Hematopoietic multipotent progenitor cell treated with erythropoietin and hydrocortisone succinate and interleukin-3 and kit ligand, for 15 days (in vitro differentiated cells): ENCODE data around the gene TMEM63A.

ENCODE experiments used
- DNase-seq: peaks from one replicate; pipeline ENCODE4 v3.0.0-alpha.2; 2015; ENCODE audit warnings: low spot score

TMEM63A gene

DNA sequence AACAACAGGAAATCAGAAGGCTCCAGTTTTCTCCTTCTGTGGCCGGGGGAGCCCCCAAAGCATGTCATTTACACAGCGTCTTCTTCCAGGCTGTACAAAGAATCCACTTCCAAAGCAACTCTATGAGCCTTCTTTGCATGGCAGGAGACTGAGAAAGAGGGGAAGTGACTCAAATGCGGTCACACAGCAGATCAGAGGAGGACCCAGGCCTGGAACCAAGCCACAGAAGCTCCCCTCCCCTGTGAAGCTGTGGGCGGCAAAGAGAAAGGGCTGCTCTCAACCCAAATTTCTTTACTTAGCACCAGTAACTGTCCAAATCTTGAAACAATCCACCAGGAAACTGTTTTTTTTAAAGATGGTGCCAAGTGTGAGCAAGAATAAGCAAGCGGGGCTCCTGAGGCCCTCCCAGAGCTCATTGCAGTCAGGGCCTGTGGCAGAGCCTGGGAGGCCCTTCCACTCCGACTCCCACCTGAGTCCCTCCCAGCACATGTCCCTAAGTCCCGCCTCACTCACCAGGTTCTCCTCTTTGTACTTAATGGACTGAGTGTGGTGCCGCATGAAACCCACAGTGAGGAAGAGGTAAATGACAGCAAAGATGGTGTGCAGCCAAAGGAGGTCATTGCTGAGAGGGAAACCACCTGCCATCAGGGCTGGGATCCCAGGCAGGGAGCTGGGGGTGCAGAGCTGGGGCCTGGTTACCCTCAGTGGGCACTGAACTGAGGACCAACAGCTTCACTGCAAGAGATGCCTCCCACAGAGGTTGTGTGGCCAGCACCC lies 15.9 kb downstream of the TMEM63A start:
- no peak for DNase-seq

DNA sequence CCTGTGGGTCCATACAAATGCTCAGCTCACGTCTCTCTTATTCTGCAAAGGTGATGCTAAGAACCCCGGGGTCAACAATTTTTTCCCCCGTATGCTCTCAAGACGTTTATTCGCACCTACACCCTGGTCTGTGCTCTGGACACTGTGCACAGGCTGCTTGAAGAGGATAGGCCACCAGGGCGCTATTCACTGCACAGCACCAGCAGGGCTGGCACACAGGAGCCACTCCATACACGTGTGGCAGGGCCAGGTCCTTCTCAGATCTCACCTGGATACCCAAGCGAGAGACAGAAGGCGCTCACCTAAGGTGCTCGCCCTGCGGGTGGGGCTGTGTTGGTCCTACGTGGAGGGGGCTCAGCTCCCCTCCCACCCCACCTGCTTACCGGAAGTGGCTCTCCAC lies 16.7 kb downstream of the TMEM63A start:
- no peak for DNase-seq

DNA sequence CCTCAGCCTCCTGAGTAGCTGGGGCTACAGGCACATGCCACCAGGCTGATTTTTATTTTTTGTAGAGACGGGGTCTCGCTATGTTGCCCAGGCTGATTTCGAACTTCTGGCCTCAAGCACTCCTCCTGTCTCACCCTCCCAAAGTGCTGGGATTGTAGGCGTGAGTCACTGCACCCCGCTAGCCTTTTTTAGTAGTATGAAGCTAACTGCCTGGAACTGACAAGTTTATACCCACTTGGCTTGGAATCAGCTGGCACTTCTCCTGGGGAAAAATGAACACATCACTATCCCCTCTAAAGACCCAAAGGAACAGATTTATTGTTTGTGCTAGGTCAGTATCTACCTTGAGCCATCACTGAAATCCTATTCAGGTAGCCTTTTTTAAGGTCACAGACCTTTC lies 19.0 kb downstream of the TMEM63A start:
- DNase-seq = no peak

DNA sequence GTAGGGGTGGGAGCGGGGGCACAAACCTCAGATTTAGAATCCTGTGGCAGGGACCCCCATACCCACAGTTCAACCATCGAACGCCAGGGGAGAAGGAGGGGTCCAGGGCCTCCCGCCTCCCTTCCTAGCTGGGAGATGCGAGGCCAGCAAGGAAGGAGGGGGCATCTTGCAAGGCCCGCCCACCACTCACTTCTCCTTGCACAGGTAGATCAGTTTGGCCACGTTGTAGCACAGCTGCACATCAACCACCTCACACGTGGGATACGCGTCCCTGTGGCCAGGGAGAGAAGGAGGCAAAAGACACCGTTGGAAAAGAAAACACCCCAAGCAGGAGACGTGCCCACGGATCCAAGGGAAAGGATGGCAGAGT lies 19.6 kb downstream of the TMEM63A start:
- DNase-seq = no peak

DNA sequence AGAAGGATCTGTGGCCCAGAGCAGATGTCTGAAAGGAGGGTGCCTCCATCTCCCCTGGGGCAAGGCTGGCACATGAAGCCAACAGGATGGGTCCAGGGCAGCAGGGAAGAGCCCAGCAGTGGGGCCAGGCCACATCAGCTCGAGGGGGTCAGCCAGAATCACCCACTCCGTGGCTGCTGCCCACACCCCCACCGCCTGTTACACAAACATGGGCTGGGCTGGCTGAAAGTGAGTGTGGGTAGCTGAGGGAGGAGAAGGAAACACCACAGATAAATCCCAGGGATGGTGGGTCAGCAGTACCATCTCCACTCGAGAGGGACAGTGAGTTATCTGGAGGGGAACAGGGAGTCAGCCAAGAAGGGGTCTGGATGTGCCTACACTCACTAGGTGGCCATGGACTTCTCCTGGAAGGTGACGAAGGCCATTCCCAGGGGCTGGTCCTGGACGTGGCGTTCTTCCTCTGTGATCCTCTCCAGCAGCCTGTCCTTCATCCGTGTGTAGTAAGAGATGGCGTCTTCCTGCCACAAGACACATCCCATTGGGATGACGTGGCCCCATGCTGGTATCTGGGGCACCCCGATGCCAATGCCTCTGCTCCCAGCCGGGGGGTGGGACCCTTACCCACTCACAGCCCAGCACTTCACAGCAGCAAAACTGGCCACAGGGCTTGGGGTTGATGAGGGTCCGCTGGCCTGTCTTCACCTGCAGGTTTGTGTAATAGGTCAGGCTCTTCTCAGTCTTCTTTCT lies 20.2 kb downstream of the TMEM63A start:
- DNase-seq = no peak

DNA sequence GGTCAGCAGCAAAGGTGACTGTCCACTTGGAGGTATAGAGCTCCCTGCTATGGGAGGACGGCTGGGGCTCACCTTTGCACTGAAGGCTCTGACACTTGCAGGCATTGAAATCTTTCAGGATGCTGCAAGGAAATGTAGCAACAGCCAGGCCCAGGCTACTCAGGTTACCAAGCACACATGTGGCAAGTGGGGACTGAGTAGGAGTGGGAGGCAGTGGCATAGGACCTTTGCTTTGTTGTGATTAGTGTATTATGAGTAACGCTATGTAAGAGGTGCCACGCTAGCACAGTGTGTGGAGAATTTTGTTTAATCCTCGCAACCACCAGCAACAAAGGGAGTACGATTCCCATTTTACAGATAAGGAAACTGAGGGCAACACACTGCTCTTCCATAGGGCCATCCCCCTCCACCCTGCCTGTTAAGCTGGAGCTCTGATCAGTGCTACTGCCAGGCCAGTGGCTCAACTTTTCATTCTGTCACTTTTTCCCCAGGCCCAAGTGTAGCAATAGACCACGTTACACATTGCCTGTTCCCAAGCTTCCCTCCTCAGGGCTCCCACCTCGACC lies 21.2 kb downstream of the TMEM63A start:
- no peak for DNase-seq

DNA sequence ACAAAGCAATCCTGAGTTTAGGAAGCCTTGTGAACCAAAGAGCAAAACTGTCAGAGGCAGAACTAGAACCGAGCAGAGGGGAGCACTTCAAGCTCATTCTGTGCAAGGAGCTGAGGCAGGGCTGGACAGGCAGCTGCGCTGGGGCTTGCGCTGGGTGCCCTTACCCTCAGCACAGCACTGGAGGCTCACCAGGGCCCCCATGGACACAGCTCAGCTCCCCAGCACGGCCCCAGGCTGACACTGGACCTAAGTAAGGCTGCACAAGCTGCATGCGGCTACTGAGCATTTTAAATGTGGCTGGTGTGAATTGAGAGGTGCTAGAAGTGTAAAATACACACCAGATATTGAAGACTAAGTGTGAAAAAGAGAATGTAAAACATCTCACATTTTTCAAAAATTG lies 22.1 kb downstream of the TMEM63A start:
- no peak for DNase-seq

DNA sequence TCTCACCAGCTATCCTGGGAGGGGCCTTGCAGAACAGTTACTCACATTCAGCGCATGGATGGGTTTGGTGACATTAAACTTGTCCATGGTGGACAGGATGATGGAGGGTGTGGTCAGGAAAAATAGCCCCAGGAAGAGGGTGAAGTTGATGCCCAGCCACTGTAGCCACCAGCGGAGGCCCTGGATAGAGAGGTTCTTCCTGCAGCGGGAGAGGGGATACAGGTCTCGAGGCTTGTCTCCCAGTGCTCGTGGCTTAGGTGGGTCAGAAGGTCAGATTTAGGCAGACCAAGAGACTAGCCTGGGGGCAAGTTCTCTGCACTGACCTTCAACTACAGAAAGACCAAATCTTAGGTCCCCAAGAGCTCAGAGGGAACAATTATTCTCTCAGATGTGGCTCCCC lies 23.0 kb downstream of the TMEM63A start:
- DNase-seq = no peak

DNA sequence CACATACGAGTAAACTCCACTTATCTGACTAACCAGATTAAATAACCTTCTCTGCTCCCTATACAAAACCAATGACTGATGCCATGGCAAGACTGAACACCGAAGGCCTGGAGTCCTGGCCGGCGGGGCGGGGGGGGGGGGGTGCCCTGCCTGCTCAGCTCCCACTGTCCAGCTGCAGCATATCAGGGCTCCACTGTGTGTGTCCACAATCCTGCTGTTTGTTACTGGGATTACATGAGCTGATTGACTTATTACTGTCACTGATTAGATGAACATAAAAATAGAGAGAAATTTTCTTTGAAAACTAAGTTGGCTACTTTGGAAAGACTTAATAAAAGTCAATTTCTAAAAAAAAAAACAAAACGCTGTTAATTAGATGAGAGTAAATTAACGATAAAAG lies 24.9 kb downstream of the TMEM63A start:
- DNase-seq = no peak

DNA sequence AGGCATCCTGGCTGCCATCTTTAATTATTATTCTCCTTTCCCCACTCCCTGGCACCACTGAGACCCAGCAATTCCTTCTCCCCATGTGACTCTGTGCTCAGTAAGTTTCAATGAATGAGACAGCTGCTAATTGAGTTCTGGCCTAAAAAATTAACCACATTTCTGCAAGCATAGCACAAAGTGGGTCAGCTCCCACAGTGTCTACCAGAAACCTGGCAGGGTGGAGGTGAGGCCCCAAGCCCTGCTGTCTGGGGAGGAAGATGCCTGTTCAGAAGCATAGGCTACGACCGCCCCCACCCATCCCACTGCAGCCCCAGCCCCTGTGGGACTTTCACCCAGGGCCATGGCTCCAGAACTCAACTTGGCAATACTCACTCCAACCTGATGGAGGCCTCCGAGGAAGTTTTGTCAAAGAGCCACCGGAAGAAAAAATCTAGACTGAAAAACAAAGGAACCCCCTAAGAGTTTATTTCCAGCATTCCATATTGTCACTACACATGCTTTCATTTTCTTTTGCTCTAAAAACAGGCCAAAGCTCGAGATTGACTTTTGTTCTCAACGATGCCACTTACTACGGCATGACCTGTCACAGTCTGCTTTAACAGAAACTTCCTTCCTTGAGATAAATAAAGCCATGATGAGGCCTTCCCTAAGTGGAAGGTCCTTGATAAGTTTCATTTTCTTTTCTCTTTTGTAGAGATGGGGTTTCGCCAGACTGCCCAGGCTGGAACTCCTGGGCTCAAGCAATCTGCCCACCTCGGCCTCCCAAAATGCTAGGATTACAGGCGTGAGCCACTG lies 26.5 kb downstream of the TMEM63A start:
- no peak for DNase-seq

DNA sequence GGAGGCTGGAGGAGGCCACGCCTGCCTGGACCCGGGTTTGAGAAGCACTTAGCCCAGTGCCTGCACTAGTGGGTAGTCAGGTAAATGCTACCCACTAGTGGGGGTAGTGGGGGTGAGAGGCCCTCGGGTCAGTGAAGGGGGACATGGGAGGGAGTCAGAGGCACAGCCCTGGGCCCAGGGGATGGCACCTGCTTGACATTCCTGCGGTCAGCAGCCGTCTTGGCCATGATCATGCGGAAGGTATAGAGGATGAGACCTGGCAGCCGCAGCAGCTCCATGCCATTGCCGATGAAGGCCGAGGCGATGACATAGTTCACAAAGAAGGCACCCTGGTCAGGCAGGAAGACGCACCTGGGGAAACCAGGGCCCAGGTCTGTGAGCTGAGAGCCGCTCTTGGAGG lies 28.7 kb downstream of the TMEM63A start:
- no peak for DNase-seq

DNA sequence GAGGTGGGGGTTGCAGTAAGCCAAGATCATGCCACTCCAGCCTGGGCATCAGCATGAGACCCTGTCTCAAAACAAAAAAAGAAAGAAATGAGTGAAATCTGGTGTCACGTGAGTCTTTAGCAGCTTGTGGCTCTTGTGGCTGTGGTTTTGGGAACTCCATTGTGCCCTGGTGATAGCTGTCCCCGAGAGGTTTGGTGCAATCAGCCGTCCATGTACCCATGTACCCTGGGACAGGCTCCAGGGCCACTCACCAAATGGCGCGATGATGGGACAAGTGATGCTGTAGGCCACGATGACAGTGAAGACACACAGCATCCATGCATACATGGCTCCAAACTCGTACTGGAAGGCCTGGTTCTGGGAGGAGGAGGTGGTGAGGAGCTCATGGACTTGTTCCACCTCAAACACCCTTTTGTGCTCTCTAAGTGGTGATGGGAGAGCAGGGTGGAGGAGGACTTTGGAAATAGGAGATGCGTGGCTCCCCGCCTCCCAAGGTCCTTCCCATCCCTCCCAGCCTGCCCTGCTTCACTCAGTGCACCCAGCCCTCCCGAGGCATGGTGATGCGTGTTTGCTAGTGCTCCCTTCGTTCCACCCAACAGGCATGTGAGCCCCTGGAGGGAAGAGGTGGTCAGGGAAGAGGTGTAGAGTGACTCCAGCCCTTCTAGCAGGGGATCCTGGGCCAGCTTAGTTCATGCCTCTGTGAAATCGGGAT lies 29.6 kb downstream of the TMEM63A start:
- no peak for DNase-seq

DNA sequence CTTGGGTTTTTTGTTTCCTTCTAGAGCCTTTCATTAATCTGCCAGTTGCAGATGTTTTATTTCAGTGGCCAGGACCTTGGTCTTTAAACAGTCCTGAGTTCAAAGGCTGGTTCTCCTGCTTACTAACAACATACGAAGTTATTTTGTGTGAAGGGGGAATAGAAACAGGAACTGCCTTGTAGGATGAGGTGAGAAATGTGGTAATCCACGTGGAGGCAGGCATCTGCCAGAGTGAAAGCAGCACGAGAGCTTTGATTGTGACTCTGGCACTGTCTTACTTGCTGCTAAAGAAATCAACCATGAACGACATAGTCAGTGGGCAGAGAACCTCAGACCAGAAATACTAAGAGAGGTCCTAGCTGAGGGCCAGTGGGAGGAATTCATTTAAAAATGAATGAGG lies 30.4 kb downstream of the TMEM63A start:
- DNase-seq = no peak

DNA sequence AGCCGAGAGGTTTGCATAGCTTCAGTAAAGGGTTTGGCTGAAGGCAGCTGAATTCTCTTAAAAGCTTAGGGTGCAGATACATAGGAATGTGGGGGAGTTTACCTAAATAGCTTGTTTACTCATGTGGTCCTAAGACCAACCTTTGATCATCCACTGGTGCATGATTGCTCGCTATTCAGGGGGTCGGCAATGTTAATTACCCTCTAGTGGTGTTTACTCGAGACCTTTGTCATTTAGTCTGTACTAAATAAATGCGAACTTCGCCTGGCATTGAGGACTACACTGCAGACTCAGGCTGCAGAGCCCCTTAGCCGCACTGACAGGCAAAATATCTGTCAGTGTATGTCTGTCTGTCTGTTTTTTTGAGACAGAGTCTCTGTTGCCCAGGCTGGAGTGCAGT lies 31.8 kb downstream of the TMEM63A start:
- no peak for DNase-seq

DNA sequence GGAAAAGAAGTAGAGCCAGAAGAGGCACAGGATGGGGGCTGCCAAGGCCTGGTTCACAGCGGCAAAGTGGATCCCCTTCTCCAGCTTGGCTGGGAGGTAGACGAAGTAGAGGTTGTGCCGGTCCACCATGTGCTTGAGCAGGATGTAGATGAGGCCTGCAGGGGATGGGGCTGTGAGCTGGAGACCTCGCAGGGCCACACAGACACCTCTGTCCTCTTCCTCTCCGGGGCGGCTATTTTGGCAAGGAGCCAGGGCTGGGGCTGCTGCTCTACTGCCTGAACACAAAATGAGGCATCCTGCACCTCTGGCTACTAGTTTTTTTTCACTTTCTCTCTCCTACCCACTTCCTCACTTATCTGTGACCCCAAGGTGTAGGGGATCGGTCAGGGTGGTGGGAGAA lies 32.3 kb downstream of the TMEM63A start:
- DNase-seq = peak; percentile 49

DNA sequence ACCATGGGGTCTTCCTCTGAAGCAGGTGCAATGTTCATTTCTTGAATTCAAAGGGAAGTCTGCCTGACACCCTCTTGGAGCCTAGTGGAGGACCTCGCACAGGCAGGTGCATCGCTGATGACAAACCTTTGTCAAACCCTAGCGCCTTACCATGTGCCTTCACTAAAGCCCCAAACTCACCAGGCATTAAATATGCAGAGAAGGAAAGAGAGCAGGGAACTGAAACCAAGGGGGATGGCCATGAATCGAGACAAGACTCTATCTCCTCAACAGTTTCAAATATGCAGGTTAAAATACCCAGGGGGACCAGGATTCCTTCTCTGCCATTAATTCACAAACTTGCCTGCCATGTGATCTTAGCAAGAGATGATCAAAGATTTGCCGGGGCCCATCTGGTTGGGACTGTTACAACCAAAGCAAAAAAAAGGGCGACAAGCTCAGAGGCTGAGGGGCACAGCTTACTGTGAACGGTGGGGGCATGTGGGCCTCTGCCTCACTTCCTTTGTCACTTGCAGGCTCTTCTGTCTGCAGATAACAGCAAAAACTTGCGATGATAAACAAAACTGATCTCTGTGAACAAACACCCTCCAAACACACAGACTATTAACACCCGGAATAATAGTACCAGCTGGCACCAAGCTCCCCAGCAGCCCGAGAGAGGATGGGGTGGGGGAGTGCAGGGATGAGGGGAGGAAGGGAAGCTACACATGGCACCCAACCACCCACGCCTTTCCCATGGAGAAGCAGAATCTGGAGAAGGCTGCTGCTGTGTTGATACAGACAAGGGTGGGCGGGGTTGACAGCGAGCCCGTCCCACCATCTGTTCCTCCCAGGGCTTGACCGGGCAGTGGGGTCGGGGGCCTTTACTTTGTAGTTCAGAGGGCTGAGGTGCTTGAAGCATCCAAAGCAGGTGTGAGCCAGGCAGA lies 33.9 kb downstream of the TMEM63A start:
- no peak for DNase-seq

DNA sequence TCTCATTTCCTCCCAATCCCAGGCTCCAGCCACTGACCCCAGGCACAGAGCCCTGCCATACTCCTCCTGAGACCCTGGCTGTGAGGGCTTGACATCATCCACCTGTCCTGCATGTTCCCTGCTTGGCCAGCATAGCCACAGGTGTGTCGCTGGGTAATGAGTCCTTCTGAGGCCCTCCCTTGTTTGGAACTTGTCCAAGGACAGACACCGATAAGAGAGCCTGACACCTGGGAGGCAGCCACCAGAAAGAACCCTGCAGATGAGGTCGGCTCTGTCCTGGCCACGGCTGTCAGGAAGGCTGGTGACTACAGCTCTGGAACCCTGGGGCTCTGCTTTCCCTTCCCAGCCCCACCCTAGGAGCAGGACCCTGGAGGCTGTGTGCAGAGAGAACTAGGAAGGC lies 34.6 kb downstream of the TMEM63A start:
- no peak for DNase-seq

DNA sequence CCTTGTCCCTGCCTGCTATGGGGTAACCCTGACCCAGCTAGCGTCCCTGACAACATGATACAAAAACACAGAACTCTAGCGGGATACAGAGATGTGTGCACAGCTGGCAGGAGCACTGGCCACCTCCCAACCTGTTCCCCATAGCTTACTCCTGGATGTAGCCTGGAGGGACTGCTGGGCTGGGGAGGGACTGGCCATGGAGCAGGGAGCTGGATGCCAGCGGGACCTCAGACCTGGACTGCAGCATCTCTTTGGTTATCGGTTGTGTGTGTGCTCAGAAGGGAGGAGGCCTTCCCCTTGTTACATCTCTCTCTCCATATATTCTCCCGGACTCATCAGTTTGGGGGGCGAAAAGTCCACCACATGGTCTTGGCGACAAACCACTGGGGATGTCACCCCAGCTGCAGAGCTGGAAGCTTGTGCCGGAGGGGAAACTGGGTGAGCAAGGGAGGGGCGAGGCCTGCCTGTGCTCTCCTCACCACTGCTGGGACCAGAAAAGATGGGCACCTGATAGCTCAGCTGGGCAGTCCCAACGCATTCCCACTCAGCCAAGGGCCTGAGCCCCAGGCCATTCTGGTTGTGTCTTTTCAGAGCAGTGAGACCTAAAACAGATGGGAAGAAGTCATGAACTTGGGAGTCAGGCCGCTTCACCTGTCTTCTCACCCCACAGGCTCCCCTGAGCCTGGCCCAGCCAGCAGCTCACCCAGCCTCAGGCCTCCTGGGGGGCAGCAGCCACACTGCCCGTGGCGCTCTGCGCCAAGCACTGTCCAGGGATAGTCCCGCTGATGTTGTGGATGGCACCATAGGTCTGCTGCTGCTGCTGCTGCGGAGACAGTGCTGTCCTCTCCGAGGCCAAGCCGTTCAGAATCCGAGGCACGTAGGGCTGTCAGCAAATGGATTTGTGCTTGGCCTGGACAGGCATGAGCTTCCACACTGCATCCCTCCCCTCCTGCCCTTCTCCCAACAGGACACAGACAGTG lies 35.6 kb downstream of the TMEM63A start:
- no peak for DNase-seq

DNA sequence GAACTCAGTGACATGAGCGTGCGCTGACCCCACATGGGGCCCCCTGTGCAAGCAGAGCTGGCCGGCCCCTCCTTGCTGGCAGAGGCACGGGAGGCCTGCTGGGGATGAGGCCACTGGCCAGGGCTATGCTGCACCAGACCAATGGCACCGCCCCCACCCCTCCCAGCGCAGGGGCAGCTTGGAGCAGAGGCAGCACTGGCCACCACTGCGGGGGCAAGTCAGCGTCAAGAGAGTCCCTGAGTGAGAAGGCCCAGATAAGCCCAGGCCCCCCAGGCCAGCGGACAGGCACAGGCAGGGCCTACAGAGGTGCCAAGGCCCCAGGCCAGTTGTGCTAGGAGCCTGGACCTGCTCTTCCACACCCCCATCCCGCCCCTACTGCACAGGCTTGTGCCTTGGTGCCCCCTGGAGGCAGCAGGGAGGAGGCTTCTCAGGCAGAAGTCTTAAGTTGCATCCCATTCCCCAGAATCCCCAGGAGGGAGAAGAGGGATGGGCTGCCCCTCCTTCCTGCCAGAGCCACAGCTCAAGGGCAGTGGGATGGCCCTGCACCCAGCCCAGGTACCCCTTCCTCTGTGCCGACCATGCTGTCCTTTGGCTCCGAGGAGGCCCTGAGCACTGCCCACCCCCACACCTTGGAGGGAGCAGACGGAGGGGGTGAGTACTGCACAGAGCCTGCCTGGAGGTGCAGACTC lies 36.5 kb downstream of the TMEM63A start:
- peak; percentile 49 for DNase-seq
